Measurements from ENCODE around the gene CPS1.

CPS1 gene

DNA sequence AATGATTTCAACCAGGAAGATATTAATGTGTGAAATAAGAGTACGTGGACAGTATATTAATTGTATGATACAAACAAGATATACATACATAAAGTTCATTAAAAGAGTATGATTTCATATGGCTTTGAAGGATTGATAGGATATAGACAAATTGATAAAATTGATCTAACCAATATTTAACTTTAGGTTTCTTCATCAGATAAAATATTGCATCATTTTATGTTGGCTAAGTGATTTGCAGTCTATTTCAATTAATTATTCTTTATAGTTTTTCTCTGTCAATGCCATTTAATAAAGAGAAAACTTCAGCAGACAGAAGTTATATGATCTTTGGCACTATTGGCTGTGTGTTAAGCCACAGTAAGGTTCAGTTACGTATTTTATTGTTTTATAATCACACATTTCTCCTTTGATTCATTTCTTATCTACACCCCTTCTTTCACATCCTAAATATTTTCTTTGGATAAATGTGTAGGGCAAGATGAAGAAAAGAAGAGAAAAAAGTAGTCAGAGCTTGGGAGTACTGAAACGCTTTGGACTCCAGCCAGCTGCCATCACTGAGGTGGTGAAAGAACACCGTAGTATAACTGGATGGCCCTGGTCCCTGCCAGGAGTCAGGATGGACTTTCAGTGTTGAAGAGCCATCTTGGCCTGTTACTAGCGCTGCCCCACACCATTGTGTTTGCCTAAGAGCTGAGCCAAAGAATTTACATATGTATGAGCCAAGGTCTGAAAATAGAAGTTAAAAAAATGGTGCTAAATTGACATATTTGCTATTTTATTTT, 9.8 kb upstream of the CPS1 start:
- DNase-seq, result no peak

DNA sequence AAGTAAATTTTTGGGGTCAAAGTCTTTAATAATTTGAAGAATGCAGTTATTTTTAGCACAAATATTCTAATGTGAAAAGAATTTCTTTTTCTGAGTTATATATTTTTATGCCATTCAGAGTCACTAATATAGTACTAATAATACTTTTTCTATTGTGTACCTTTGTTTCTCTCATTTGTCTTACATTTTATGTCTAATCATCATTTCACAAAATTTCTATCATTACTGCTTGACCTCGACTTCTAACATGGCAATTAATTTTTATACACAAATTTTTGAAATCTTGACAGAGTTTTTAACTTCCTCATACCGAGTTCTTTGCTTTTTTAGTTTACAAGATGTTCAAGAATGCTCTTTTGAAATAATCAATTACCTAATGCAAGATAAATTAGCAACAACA, 8.4 kb upstream of the CPS1 start:
- DNase-seq, result no peak

DNA sequence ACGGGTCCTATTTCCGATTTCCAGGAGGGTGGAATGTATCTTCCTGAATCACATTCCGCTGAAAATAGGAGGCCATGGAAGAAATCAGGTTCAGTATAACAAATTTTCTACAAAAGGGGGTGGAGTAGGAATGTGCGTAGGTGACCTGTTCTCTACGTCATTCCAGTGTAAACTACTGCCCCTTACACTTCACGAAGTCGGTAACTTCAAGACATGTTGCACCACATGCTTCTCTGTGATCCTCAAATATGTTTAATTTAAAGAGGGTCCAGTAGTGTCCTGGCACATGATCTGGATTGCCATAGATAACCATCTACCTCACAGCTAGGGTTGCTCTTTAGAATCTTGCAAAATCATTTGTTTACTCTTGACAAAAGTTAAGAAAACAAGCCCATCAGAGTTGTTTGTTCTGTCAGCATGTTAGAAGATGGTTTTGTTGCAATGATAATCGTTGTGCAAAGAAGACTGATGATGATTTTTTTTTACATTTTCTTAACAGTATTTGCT, 7.5 kb upstream of the CPS1 start:
- no peak for DNase-seq

DNA sequence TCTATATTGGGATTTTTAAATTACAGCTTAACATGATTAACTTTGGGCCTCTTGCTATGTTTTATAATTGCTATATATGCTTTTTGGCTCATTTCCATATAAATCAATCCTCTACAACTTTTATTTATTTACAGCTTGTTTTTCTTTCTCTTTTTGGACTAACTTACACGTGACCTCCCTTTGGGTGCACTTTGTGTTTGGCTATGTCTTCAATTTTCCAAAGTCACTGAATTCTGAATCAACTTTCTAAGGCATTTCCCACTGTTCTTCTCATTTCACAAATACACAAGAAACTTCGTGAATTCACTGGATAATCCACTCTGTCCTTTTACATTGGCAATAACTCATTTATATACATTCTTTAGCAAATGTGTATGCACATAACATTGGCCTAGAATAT, 5.4 kb upstream of the CPS1 start:
- no peak for DNase-seq

DNA sequence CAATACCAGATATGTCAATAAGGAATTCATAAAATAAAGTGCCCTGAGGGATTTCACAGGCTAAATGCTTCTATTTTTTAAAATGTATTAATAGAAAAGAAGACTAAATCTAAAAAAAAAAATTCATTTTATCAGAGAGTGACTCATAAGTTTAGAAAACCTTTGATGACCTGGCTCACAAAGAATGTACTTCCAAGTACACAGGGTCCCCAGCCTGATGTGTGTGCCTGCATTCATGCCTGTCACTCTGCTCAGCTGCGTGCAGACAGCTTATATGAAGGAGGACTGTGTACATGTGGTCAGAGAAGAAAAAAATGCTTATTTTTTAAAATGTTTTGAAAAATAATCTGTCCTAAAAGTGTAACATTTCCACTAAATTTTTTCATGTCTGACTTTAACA, 3.0 kb upstream of the CPS1 start:
- DNase-seq, result no peak

DNA sequence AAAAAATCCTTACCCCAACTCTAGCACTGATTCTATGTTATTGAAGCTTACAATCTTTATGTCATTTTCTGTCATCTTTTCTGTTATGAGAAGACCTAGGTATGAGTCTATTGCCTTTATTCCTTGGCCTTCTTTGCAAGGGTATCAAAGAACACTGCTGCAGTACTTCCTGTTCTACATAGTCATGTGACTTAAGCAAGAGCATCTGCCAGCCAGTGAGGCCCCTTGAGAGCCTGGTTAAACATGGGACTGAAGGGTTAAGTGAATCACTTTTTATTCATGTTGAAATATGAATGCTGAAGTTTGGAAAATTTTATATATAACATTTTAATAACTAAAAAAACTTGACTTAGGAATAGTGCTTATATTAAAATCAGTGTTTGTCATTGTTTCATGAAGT, 844 bp upstream of the CPS1 start:
- DNase-seq, result no peak

DNA sequence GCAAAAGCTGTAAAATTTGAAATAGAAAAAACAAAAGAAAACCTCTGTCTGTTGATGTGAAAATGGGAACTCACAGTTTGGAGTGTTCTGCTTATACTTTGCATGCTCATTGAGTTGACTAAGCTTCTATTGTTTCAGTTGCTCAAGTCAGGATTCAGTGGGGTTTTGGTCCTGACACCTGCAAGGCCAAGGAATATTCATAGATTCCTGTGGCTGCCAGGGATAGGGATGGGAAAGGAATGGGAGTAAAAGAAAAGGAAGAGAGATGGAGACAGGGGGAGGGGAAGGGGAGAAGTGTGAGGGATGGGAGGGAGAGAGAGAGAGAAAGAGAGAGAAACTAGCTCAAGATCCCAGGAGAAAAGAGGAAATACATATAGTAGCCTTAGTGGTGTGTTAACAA, 1.3 kb downstream of the CPS1 start:
- no peak for DNase-seq

DNA sequence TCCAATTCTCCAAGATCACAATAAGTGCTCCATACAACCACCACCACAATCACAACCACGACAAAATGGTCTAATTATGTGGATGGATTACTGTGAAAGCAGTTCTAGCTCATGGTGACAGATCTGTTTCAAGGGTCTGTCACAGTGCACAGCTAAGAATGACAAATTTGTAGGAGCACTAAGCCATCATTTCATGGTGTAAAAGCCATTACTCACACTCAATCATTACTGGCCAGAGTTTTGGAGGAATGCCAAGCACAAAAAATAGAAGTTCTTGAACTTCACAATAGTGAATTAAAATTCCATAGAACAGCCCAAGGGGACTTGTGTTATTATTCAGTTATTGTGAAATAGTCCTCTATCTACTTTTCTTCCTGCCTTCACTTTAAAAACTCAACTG, 2.3 kb downstream of the CPS1 start:
- no peak for DNase-seq

DNA sequence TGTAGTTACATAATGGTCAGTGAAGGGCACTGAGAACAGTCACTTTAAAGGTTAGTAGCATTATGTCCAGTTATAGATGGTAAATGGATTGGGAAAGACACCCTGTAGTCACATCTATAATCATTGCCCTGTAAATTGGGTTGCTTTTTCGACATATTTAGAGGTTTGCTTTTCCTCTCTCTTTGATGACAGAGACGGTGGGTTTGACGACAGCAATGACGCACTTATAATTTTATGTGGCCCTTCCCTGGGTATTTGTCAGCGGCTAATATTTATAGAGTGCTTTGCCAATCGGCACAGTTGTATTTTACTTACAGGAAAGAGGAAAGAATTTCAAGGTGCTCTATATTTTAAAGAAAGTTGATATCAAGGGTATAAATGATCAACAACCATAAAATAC, 2.8 kb downstream of the CPS1 start:
- DNase-seq, result no peak

DNA sequence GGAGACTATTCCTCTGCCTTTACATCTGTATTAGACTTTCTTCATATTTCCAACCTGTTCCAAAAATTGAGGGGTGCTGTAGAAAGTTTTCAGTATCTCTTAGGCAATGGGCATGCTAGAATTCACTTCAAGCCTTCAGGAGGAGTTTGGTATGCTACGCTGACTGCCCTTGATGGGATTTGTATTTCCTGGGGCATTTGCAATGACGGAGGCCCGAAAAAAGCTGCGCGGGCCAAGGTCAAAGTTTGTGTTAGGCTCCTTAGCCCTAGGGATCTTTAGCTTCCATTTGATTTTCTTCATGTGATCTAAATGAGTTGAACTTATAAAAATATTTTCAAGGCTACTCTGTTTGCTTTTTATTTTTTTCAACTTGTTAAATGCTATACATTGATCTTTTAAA, 5.1 kb downstream of the CPS1 start:
- no peak for DNase-seq

DNA sequence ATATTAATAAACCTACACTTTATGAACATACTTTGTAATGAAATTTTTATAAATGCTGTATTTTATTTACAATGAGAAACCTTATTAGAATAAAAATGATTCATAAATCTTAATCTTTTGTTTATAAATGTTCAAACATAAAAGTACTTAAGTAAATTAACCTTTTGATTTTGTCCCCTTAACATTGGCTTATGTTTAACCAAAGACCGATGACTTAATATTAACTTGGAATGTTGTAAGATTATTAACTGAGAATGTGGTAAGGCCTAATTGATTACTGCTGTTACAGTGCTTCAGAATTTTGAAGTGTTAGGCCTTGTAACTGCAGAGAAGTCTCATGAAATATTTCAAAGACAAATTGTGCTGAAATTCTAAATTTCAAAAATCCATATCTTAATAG, 5.7 kb downstream of the CPS1 start:
- no peak for DNase-seq

DNA sequence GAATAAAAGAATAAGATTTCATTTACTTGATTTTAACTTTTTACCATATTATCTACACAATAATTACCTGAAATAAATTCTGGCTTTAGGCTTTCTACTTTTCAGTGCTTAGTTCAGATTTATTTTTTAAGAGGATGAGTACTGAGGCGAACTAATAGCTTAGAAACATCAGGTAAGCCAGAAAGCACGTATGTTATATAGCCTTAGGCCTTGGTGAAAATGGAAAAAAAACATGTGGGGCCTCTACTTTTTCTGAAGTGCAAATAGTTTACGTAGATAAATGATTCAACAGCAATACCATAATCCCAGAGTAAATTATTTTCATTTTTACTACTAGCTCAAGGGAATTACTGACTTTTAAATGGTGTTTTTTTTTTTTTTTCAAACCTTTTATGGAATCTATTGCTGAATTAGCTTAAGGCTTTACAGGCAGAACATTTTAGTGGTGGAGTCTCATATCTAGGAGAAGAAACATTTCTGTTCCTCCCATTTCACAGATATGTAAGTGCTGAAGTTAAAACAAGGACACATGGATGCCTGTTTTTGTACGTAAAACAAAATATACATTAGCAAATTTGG, 6.2 kb downstream of the CPS1 start:
- no peak for DNase-seq

DNA sequence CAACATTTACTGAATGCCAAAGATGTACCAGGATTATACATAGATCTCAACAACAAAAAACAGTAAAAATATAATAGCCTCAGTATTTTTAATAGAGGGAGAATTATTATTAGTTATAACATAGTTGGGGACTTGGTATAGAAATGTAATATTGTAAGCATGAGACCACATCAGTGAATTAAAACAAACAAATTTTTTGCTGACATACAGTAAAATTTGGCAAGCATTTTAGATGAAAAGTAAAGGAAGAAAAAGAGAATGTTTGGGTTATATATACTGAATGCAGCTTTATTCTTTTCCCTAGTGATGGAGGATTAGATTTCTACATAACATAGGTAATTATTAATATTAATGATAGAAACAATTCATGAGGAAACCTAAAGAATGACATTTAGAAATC, 10.9 kb downstream of the CPS1 start:
- no peak for DNase-seq

DNA sequence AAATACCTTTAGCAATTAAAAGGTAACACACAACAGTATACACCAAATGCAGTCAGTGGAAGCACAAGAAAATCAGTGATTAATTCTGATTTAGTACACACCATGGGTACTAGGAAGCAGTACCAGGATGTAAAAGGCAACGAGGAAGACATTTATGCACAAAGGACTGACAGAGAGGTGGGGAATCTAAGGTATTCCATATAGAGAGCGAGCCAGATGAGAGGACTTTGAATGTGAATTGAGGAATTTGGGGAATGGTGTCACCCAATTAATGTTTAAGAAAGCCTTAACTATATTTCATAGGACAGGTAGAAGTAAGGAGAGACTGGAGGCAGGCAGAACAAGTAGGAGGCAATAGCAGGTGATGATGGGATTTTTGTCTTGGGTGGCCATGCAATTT, 11.7 kb downstream of the CPS1 start:
- DNase-seq, result no peak

DNA sequence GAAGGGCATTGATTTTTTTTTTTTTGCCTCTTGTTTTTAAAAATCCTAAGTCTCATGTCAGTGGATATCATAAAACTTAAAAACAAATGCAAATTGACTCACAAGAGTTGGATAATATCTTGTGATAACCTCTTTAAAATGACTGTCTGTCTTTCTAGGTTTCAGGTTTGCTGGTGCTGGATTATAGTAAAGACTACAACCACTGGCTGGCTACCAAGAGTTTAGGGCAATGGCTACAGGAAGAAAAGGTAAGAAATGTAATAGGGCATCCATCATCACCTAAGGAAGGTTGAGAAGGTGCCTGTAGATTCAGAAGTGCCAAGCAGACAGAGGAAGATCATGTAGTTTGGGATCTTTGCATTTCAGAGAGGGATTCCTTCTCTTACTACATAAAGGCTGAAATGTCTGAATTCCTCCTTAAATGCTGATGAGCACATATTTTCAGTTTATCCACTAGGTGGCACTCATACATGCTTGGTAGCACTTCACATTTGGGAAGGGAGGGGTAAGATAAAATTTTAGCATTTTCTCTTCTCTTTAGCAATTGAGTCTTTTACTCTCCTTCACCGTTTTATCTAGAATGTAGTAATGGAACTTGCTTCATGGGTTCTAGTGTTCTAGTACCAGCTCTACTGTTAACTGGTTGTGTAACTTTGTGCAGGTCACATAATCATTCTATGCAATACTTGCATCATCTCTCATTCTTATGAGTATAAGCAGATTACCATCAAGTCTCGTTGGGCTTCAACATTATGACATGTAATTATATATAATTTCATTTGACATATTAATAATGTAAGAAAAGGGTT, 21.1 kb downstream of the CPS1 start:
- no peak for DNase-seq

DNA sequence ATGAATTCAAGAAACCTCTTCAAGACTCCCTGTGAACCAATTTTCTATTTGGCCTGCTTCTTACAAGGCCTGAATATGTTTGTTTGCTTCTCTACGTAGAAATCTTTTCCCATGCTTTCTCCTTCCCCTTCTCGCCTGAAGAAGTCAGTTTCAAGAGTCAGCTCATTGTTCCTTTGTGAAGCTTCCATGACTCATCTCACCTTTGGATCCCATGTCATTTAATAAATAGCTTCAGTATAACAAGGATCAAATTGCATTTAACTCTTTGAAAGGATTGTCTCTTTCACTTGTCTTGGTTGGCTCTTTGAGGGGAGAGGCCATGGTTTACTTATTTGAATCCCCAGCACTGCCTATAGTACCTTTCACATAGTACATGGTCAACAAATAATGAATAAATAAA, 28.4 kb downstream of the CPS1 start:
- DNase-seq, result no peak

DNA sequence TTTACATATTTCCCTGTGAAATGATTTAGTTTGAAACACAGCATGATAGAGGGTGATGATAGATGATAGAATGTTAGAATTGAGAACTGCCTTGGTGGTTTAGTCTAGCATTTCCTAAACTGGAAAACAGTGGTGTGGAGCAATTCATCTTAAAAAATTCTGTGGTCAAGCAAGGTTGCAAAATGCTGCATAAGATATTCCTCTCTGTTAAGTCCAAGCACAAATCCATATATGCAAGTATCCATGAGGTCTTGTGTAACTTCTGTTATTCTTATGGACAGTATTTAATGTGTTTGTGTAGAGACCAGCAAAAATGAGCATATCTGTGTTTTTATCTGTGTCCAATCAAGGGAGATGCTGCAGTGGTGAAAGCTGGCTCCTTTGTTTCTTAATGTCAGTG, 30.0 kb downstream of the CPS1 start:
- DNase-seq, result no peak

DNA sequence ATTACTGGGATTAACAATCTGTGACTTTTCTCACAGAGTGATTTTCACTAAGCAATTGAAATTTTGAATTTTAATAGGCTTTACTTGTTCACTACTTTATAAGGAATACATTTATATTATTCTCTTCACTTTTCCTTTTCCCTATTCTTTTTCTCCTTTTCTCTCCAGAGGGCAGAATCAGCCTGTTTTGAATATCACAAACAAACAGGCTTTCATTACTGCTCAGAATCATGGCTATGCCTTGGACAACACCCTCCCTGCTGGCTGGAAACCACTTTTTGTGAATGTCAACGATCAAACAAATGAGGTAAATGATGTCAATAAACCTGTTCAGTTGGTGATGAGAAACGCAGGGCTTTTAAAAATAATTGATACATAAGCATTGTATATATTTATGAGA, 35.3 kb downstream of the CPS1 start:
- no peak for DNase-seq

DNA sequence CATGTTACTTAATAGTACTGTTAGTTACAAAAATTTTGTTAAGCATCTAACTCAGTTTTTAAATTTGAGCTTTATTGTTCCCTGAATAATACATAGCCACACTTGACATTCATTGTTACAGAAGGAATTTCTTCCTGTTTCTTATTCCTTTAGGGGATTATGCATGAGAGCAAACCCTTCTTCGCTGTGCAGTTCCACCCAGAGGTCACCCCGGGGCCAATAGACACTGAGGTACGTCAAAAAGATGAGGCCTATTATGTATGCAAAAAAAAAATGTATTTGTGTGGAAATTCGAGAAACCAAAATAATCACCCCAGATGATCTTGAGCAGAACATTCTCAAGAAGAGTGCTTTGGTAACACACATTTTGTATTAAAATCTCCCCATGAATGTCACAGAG, 36.3 kb downstream of the CPS1 start:
- no peak for DNase-seq

DNA sequence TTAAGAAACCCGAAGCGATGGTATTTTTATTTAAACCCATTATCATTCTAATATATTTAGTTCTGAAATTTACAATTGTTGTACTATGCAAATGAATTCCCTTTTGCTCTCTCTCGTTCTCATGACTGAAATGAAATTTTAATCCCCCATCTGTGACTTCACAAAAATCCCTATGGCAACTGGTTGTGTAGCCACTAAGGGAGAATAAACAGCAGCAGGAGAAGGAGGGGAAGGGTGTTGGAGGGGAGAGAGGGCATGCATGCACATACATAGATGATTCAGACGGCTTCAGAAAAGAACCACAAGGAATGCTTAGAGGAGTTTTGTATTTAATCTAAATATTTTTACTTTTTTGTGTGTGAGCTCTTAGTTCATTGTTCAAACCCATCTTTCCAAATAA, 36.8 kb downstream of the CPS1 start:
- no peak for DNase-seq

DNA sequence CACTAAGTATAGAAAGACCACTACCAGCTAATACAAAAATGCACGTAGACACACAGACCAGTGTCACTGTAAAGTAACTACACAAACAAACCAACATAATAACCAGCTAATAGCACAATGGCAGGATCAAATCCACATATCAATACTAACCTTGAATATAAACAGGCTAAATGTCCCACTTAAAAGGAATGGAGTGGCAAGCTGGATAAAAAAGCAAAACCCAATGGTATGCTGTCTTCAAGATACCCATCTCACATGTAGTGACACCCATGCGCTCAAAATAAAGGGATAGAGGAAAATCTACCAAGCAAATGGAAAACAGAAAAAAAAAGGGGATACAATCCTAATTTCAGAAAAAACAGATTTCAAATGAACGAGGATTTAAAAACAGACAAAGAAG, 41.8 kb downstream of the CPS1 start:
- no peak for DNase-seq

DNA sequence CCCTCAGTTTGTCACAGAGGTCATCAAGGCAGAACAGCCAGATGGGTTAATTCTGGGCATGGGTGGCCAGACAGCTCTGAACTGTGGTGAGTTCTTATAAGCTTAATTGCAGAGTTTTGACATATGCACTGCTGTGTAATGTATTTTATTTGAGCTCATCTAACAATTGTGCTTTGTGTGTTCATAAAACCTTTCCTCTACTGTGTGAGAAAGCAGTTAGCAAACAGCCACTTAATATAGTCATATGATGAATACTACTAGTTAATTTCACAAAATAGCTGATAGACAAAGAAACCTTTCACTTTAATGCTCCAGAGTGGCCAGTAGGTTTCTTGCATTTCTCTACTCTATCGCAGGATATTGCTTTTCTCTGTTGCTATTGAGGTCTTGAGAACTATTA, 43.1 kb downstream of the CPS1 start:
- no peak for DNase-seq

DNA sequence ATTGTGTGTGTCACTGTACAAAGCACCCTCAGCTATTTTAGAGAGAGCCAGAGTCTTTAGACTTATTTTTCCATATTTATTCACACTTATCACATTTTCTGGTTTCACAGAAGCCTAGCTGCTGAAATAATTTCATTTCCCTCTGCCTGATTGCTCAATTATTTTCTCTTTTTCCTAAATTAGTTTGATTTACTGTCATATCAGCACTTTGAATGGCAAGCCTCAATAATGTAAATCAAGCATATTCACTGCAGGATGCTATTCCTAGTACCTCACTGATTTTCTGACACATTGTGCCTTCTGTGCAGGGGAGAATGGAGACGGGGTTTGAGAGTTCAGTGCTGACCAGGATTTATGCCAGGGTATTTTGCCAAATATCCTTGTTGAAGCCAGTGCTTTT, 48.3 kb downstream of the CPS1 start:
- no peak for DNase-seq

DNA sequence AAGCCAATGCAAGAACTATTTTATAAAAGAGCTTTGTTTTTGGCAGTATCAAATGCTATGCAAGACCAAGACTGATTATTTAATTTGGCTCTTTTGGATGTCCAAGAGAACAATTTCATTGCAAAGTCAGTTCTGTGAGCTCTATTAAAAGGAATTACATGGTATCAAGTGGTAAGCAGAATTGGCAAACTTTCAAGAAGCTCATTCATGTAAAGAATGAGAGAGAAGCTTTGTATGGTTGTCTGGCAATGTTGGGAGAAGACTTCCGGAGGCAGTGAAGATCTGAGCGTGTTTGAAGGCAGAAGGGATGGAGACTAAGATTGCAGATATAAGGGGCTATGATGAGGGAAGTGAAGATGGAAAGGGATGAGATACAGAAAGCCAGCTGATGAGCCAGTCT, 49.6 kb downstream of the CPS1 start:
- no peak for DNase-seq

Measured in activated gamma-delta T cell (primary cell).